ENCODE measurements around the gene RDH16.
"Not testable (repeated sequence)": the region's sequence is repeated elsewhere in the genome, so short reads cannot be mapped to it uniquely, and the experiment has no call there.

Gene RDH16

GRCh38 chr12:56977361-56977760, 20.0 kb upstream of the RDH16 start:
- not testable (repeated sequence) for H3K4me3 ChIP-seq (ENCODE audit: insufficient read depth, low read depth, low read length); H3K36me3 ChIP-seq (ENCODE audit: control insufficient read depth, insufficient read depth, low read length); H3K27ac ChIP-seq (ENCODE audit: insufficient read depth, low read depth, low read length, poor library complexity, severe bottlenecking); H3K27me3 ChIP-seq (ENCODE audit: control insufficient read depth, insufficient read depth, low read length, poor library complexity, severe bottlenecking); H3K9me3 ChIP-seq (ENCODE audit: control insufficient read depth, low read length); H3K4me1 ChIP-seq (ENCODE audit: control insufficient read depth, insufficient read depth, low read length)
- WGBS, 2 experiments: 85 to 93% methylated on average over 2 to 4 of the region's 4 CpGs

DNA sequence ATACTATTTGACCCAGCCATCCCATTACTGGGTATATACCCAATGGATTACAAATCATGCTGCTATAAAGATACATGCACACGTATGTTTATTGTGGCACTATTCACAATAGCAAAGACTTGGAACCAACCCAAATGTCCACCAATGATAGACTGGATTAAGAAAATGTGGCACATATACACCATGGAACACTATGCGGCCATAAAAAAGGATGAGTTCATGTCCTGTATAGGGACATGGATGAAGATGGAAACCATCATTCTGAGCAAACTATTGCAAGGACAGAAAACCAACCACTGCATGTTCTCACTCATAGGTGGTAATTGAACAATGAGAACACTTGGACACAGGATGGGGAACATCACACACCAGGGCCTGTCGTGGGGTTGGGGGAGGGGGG, 16.8 kb upstream of the RDH16 start:
- WGBS, 2 experiments: 91 to 95% methylated on average over 3 of the region's 3 CpGs
- not testable (repeated sequence) for H3K27ac ChIP-seq (ENCODE audit: insufficient read depth, low read depth, low read length, poor library complexity, severe bottlenecking); H3K4me3 ChIP-seq (ENCODE audit: insufficient read depth, low read depth, low read length); H3K9me3 ChIP-seq (ENCODE audit: control insufficient read depth, low read length); H3K36me3 ChIP-seq (ENCODE audit: control insufficient read depth, insufficient read depth, low read length); H3K4me1 ChIP-seq (ENCODE audit: control insufficient read depth, insufficient read depth, low read length); H3K27me3 ChIP-seq (ENCODE audit: control insufficient read depth, insufficient read depth, low read length, poor library complexity, severe bottlenecking)

DNA sequence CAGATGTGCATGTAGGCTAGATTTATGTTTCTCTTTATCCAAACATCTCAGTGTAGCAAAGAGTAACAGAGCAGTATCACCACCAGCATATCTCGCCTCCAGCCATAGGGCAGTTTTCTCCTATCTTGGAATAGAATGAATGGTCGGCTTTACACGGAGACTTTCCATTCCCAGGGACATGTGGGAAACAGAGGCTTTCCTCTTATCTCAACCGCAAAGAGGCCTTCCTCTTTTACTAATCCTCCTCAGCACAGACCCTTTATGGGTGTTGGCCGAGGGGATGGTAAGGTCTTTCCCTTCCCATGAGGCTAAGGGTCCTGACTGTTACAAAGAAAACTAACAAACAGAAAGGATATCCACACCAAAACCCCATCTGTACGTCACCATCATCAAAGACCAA, 11.5 kb upstream of the RDH16 start:
- not testable (repeated sequence) for H3K36me3 ChIP-seq (ENCODE audit: control insufficient read depth, insufficient read depth, low read length); H3K4me1 ChIP-seq (ENCODE audit: control insufficient read depth, insufficient read depth, low read length); H3K4me3 ChIP-seq (ENCODE audit: insufficient read depth, low read depth, low read length); H3K27me3 ChIP-seq (ENCODE audit: control insufficient read depth, insufficient read depth, low read length, poor library complexity, severe bottlenecking); H3K27ac ChIP-seq (ENCODE audit: insufficient read depth, low read depth, low read length, poor library complexity, severe bottlenecking); H3K9me3 ChIP-seq (ENCODE audit: control insufficient read depth, low read length)
- 90 to 93% methylated on average over 6 of the region's 6 CpGs for WGBS, 2 experiments

DNA sequence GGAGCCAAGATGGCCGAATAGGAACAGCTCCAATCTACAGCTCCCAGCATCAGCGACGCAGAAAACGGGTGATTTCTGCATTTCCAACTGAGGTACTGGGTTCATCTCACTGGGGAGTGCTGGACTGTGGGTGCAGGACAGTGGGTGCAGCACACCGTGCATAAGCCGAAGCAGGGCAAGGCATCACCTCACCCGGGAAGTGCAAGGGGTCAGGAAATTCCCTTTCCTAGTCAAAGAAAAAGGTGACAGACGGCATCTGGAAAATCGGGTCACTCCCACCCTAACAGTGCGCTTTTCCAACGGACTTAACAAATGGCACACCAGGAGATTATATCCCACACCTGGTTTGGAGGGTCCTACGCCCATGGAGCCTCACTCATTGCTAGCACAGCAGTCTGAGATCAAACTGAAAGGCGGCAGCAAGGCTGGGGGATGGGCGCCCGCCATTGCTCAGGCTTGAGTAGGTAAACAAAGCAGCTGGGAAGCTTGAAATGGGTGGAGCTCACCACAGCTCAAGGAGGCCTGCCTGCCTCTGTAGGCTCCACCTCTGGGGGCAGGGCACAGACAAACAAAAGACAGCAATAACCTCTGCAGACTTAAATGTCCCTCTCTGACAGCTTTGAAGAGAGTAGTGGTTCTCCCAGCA, 8.7 kb upstream of the RDH16 start:
- not testable (repeated sequence) for H3K36me3 ChIP-seq (ENCODE audit: control insufficient read depth, insufficient read depth, low read length); H3K27me3 ChIP-seq (ENCODE audit: control insufficient read depth, insufficient read depth, low read length, poor library complexity, severe bottlenecking); H3K27ac ChIP-seq (ENCODE audit: insufficient read depth, low read depth, low read length, poor library complexity, severe bottlenecking); H3K4me1 ChIP-seq (ENCODE audit: control insufficient read depth, insufficient read depth, low read length); H3K9me3 ChIP-seq (ENCODE audit: control insufficient read depth, low read length); H3K4me3 ChIP-seq (ENCODE audit: insufficient read depth, low read depth, low read length)
- 86 to 87% methylated on average over 15 of the region's 15 CpGs for WGBS, 2 experiments

DNA sequence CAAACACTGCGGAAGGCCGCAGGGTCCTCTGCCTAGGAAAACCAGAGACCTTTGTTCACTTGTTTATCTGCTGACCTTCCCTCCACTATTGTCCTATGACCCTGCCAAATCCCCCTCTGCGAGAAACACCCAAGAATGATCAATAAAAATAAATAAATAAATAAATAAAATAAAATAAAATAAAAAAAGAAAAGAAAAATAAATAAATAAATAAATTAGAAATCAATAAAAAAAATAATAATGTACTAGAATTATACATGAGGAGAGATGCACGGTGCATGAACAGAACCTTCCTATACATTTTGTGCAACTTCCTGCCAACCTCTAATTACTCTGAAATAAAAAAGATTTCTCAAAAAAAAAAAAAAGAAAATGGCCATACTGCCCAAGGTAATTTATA, 7.7 kb upstream of the RDH16 start:
- H3K36me3 ChIP-seq (ENCODE audit: control insufficient read depth, insufficient read depth, low read length); H3K27me3 ChIP-seq (ENCODE audit: control insufficient read depth, insufficient read depth, low read length, poor library complexity, severe bottlenecking); H3K4me1 ChIP-seq (ENCODE audit: control insufficient read depth, insufficient read depth, low read length); H3K27ac ChIP-seq (ENCODE audit: insufficient read depth, low read depth, low read length, poor library complexity, severe bottlenecking); H3K4me3 ChIP-seq (ENCODE audit: insufficient read depth, low read depth, low read length); H3K9me3 ChIP-seq (ENCODE audit: control insufficient read depth, low read length): not testable (repeated sequence)
- 80 to 100% methylated on average over 1 of the region's 4 CpGs for WGBS, 2 experiments

GRCh38 chr12:56963557-56963956, 6.1 kb upstream of the RDH16 start:
- not testable (repeated sequence) for H3K27me3 ChIP-seq (ENCODE audit: control insufficient read depth, insufficient read depth, low read length, poor library complexity, severe bottlenecking); H3K9me3 ChIP-seq (ENCODE audit: control insufficient read depth, low read length); H3K4me1 ChIP-seq (ENCODE audit: control insufficient read depth, insufficient read depth, low read length); H3K27ac ChIP-seq (ENCODE audit: insufficient read depth, low read depth, low read length, poor library complexity, severe bottlenecking); H3K4me3 ChIP-seq (ENCODE audit: insufficient read depth, low read depth, low read length); H3K36me3 ChIP-seq (ENCODE audit: control insufficient read depth, insufficient read depth, low read length)
- WGBS, 2 experiments: 98% methylated on average over 10 to 12 of the region's 27 CpGs

GRCh38 chr12:56962247-56962646, 4.8 kb upstream of the RDH16 start:
- H3K27me3 ChIP-seq (ENCODE audit: control insufficient read depth, insufficient read depth, low read length, poor library complexity, severe bottlenecking); H3K27ac ChIP-seq (ENCODE audit: insufficient read depth, low read depth, low read length, poor library complexity, severe bottlenecking); H3K4me3 ChIP-seq (ENCODE audit: insufficient read depth, low read depth, low read length); H3K9me3 ChIP-seq (ENCODE audit: control insufficient read depth, low read length); H3K4me1 ChIP-seq (ENCODE audit: control insufficient read depth, insufficient read depth, low read length); H3K36me3 ChIP-seq (ENCODE audit: control insufficient read depth, insufficient read depth, low read length): not testable (repeated sequence)
- WGBS, 2 experiments: 72 to 80% methylated on average over 4 of the region's 4 CpGs

- H3K36me3 ChIP-seq (ENCODE audit: control insufficient read depth, insufficient read depth, low read length): no peaks in the 10 kb centered on the region
- H3K4me3 ChIP-seq (ENCODE audit: insufficient read depth, low read depth, low read length): no peak overlapping the region
- H3K27me3 ChIP-seq (ENCODE audit: control insufficient read depth, insufficient read depth, low read length, poor library complexity, severe bottlenecking): no peaks in the 10 kb centered on the region
- 85 to 86% methylated on average over 2 of the region's 2 CpGs for WGBS, 2 experiments
- no peak overlapping the region for H3K27ac ChIP-seq (ENCODE audit: insufficient read depth, low read depth, low read length, poor library complexity, severe bottlenecking)
- peaks cover 2% of the 10 kb centered on the region for H3K9me3 ChIP-seq (ENCODE audit: control insufficient read depth, low read length)
- no peaks in the 10 kb centered on the region for H3K4me1 ChIP-seq (ENCODE audit: control insufficient read depth, insufficient read depth, low read length)
Observed at GRCh38 chr12:56958422-56958821, 1.0 kb upstream of the RDH16 start.

- H3K4me1 ChIP-seq (ENCODE audit: control insufficient read depth, insufficient read depth, low read length): no peaks in the 10 kb centered on the region
- no peaks in the 10 kb centered on the region for H3K36me3 ChIP-seq (ENCODE audit: control insufficient read depth, insufficient read depth, low read length)
- H3K27ac ChIP-seq (ENCODE audit: insufficient read depth, low read depth, low read length, poor library complexity, severe bottlenecking): no peak overlapping the region
- WGBS, 2 experiments: 82 to 93% methylated on average over 1 to 2 of the region's 2 CpGs
- H3K9me3 ChIP-seq (ENCODE audit: control insufficient read depth, low read length): peaks cover 2% of the 10 kb centered on the region
- H3K4me3 ChIP-seq (ENCODE audit: insufficient read depth, low read depth, low read length): no peak overlapping the region
- H3K27me3 ChIP-seq (ENCODE audit: control insufficient read depth, insufficient read depth, low read length, poor library complexity, severe bottlenecking): no peaks in the 10 kb centered on the region
Observed at GRCh38 chr12:56955631-56956256, 1.7 kb downstream of the RDH16 start.

DNA sequence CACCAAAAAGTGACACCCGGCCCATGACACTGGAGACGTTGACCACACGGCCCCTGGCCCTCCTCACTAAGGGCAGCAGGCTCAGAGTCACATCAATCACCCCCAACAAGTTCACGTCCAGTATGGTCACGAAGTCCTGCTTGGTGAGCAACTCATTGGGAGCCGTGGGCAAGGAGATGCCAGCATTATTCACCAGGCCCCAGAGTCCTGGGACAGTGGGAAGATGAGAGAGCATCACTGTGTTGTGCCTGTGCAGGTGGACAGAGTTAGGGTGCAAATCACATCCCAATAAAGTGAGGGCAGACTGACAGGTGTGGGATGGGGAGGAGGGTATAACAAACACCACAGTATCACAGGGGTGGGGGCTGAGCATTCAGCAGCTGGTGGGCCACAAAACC, 2.5 kb downstream of the RDH16 start:
- WGBS, 2 experiments: 88 to 92% methylated on average over 6 of the region's 6 CpGs

More for the DNA sequence above, 2.5 kb downstream of the RDH16 start:
- Histone ChIP-seq H3K4me3 (ENCODE audit: insufficient read depth, low read depth, low read length) (no peak overlapping the region), H3K4me1 (ENCODE audit: control insufficient read depth, insufficient read depth, low read length) (no peaks in the 10 kb centered on the region), H3K9me3 (ENCODE audit: control insufficient read depth, low read length) (peaks cover 2% of the 10 kb centered on the region), H3K36me3 (ENCODE audit: control insufficient read depth, insufficient read depth, low read length) (no peaks in the 10 kb centered on the region), H3K27me3 (ENCODE audit: control insufficient read depth, insufficient read depth, low read length, poor library complexity, severe bottlenecking) (no peaks in the 10 kb centered on the region), H3K27ac (ENCODE audit: insufficient read depth, low read depth, low read length, poor library complexity, severe bottlenecking) (no peak overlapping the region)
